Stomach (tissue), 9 donors: Measurements from ENCODE around the gene NOS1. TPM values are rescaled to one million over a fixed set of nuclear protein-coding genes. Genes with fewer than 3 reads are reported as not detected.

Experiments used
- DNase-seq, 2 donors: peaks; one replicate each; pipeline versions ENCODE4 v3.0.0 to v3.0.0-alpha.2; 2013 to 2019
- H3K27ac ChIP-seq, 5 donors: fragments of 200-600 bp in 4 of 5; sonication (generic) in 4 of 5; one replicate each; pipeline ENCODE4 v1.5.1; 2013 to 2019; ENCODE audit warnings: mild to moderate bottlenecking in 1 of 5, moderate library complexity in 1 of 5
- H3K27me3 ChIP-seq, 3 donors: fragments of 200-600 bp; sonication (generic); one replicate each; pipeline ENCODE4 v1.5.1; 2017 to 2019; ENCODE audit warnings: mixed run types in 1 of 3
- H3K36me3 ChIP-seq, 4 donors: fragments of 200-600 bp; sonication (generic); 1 replicate in 3 of 4; 2 replicates in 1 of 4; pipeline ENCODE4 v1.5.1; 2016 to 2019
- H3K4me1 ChIP-seq, 4 donors: fragments of 200-600 bp; sonication (generic); one replicate each; pipeline ENCODE4 v1.5.1; 2016 to 2019
- H3K4me3 ChIP-seq, 4 donors: fragments of 200-600 bp; sonication (generic) in 3 of 4; one replicate each; pipeline ENCODE4 v1.5.1; 2016 to 2019; ENCODE audit warnings: mild to moderate bottlenecking in 1 of 4
- H3K9me3 ChIP-seq, 4 donors: fragments of 200-600 bp; sonication (generic); one replicate each; pipeline ENCODE4 v1.5.1; 2016 to 2019
- CTCF ChIP-seq, 7 experiments: fragments of 450-650 bp in 4 of 7; fragments of 200-600 bp in 3 of 7; sonication (generic) in 3 of 7; IDR thresholded peaks; one replicate each; pipeline ENCODE4 v1.5.1; 2016 to 2019; ENCODE audit warnings: antibody characterized with exemption in 7 of 7, control low read depth in 2 of 7, mild to moderate bottlenecking in 1 of 7
- EP300 ChIP-seq: sonication (generic); formaldehyde crosslinking; IDR thresholded peaks from one replicate; pipeline ENCODE4 v1.6.1; 2017; ENCODE audit warnings: antibody characterized with exemption
- POLR2A ChIP-seq, 4 donors: fragments of 450-650 bp; IDR thresholded peaks; one replicate each; pipeline ENCODE4 v1.6.1; 2016; ENCODE audit warnings: antibody characterized with exemption in 4 of 4, control low read depth in 2 of 4, mild to moderate bottlenecking in 1 of 4, moderate library complexity in 1 of 4
- POLR2AphosphoS5 ChIP-seq, 3 donors: sonication (generic); formaldehyde crosslinking; IDR thresholded peaks; one replicate each; pipeline ENCODE4 v1.6.1; 2016; ENCODE audit warnings: antibody characterized with exemption in 3 of 3
- WGBS, 5 donors: extraction: QIAGEN DNeasy Blood & Tissue Kit in 3 of 5; methylation state at CpG; one replicate each; pipeline versions ENCODE4 v1.1.5 to v1.1.7; 2013 to 2018; 5-methylcytosine and 5-hydroxymethylcytosine counted together
- intact Hi-C: fragments of 100-400 bp; cut with DNase I; formaldehyde crosslinking; loops from one replicate; pipeline ENCODE4 v1.15.1; 2023; ENCODE audit warnings: low total_unique reads
- polyA plus RNA-seq, 3 donors: library from polyadenylated mRNA; stranded (reverse); fragments of 200-250 nt; gene quantifications; one replicate each; pipeline ENCODE4 v1.2.3, GENCODE V29; 2013
- total RNA-seq, 5 donors: library from RNA; depleted of rRNA; stranded (reverse); fragments of >200 nt; gene quantifications; one replicate each; pipeline versions ENCODE4 v1.1.0 to v1.2.3, GENCODE V29; 2014 to 2016
- donor health status: healthy with polysubstance abuse.
- donor health status: Bipolar disorder and iron deficiency.
- donor health status: healthy.

Gene NOS1
- total and polyA plus RNA-seq, 8 donors, result 0.15 to 3.1 (median 0.29) TPM; not detected in 3

GRCh38 chr12:117178301-117178700, 183.1 kb downstream of the NOS1 start:
- DNase-seq, result no peak
- Histone ChIP-seq H3K27ac (no peak overlapping the region), H3K9me3 (peaks cover 0 to 7% (median 0%) of the 10 kb centered on the region in 4 donors), H3K4me1 (no peaks in the 10 kb centered on the region), H3K27me3 (no peaks in the 10 kb centered on the region), H3K36me3 (peaks cover 44 to 100% (median 98%) of the 10 kb centered on the region in 4 donors), H3K4me3 (no peak overlapping the region)
- intact Hi-C loops, result no loop called here
- TF ChIP-seq EP300 (no peak), POLR2A (IDR thresholded peaks at IDR 0.05) (no peak), CTCF (IDR thresholded peaks at IDR 0.05) (no peak), POLR2AphosphoS5 (IDR thresholded peaks at IDR 0.05) (no peak)
- WGBS, 5 donors, result 87 to 98% (median 93%) methylated on average over 10 of the region's 10 CpGs

GRCh38 chr12:117172168-117172567, 189.3 kb downstream of the NOS1 start:
- no peaks in the 10 kb centered on the region for H3K9me3 ChIP-seq
- TF ChIP-seq POLR2AphosphoS5 (IDR thresholded peaks at IDR 0.05) (no peak), POLR2A (IDR thresholded peaks at IDR 0.05) (no peak), EP300 (no peak), CTCF (IDR thresholded peaks at IDR 0.05) (no peak)
- DNase-seq, result no peak
- H3K4me1 ChIP-seq, result no peaks in the 10 kb centered on the region
- no peak overlapping the region for H3K4me3 ChIP-seq
- H3K27ac ChIP-seq, result no peak overlapping the region
- peaks cover 60 to 100% (median 100%) of the 10 kb centered on the region in 4 donors for H3K36me3 ChIP-seq
- H3K27me3 ChIP-seq, result no peaks in the 10 kb centered on the region
- intact Hi-C loops, result no loop called here
- 94 to 100% (median 96%) methylated on average over 3 of the region's 3 CpGs for whole genome bisulfite sequencing, 5 donors

GRCh38 chr12:117171499-117172162, 189.8 kb downstream of the NOS1 start:
- Histone ChIP-seq H3K4me1 (no peaks in the 10 kb centered on the region), H3K27me3 (no peaks in the 10 kb centered on the region), H3K4me3 (no peak overlapping the region), H3K27ac (no peak overlapping the region), H3K36me3 (peaks cover 65 to 100% (median 100%) of the 10 kb centered on the region in 4 donors), H3K9me3 (no peaks in the 10 kb centered on the region)
- TF ChIP-seq POLR2AphosphoS5 (IDR thresholded peaks at IDR 0.05) (no peak), CTCF (IDR thresholded peaks at IDR 0.05) (no peak), POLR2A (IDR thresholded peaks at IDR 0.05) (no peak), EP300 (no peak)
- intact Hi-C loops, result no loop called here
- DNase-seq, result no peak
- WGBS, 5 donors, result 71 to 85% (median 81%) methylated on average over 2 of the region's 2 CpGs

- Histone ChIP-seq H3K36me3 (peaks cover 64 to 100% (median 100%) of the 10 kb centered on the region in 4 donors), H3K27ac (no peak overlapping the region), H3K4me1 (peaks cover 0 to 15% (median 3%) of the 10 kb centered on the region in 4 donors), H3K9me3 (no peaks in the 10 kb centered on the region), H3K27me3 (no peaks in the 10 kb centered on the region), H3K4me3 (no peak overlapping the region)
- DNase-seq, result no peak
- intact Hi-C loops, result no loop called here
- WGBS, 5 donors, result 93 to 98% (median 97%) methylated on average over 3 of the region's 3 CpGs
- no peak for TF ChIP-seq POLR2AphosphoS5 (IDR thresholded peaks at IDR 0.05)
- no peak for TF ChIP-seq CTCF (IDR thresholded peaks at IDR 0.05)
- TF ChIP-seq POLR2A (IDR thresholded peaks at IDR 0.05), result no peak
- TF ChIP-seq EP300, result no peak
Observed at GRCh38 chr12:117169548-117169947, 191.9 kb downstream of the NOS1 start.
